HG03439 (cell line): Measurements from ENCODE around the gene RNF182.
"Not testable (repeated sequence)": the region's sequence is repeated elsewhere in the genome, so short reads cannot be mapped to it uniquely, and the experiment has no call there.

Experiments used
- ATAC-seq: cut with Tn5 transposase; IDR thresholded peaks from one replicate; pipeline ENCODE4 v1.9.1; 2021; ENCODE audit warnings: mild to moderate bottlenecking, moderate library complexity; ENCODE audit not compliant: unreplicated experiment

RNF182 gene

DNA sequence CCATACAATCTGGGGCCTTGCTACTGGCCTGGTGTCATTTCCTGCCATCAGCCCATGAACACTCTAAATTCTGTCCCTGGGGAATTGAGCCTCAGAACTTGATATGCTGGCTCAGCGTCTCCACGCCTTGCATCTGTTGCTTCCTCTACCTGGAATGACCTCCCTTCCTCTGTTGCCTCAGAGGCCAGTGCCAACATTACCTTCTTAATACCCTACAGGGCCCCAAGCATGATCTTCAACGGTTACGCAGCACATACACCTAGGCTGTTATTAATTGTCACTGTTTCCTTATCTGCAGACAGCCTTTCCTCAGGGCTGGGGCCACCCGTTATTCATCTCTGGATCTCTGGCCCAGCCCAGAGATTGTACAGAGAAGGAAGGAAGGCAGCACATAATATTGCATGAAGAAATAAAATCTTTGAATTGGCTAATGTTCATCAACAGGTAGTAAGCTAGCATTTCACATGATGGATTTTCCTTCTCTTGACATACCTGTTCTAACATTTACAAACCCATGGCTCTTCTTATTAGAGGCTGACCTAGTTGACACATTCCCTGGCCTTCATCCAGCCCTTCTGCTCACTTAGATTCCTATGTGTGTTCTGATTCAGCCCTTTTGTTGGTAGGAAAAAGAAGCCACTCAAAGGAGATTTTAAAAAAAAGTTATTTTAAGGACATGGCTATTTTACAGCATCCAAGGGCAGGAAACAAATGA lies 8.4 kb upstream of the RNF182 start:
- no peak for ATAC-seq

GRCh38 chr6:13917141-13917540 lies 7.6 kb upstream of the RNF182 start:
- no peak for ATAC-seq

GRCh38 chr6:13918686-13919250 lies 6.0 kb upstream of the RNF182 start:
- no peak for ATAC-seq

- ATAC-seq, result no peak
Observed at GRCh38 chr6:13919861-13920260, 4.9 kb upstream of the RNF182 start.

GRCh38 chr6:13920552-13920951 lies 4.2 kb upstream of the RNF182 start:
- ATAC-seq, result no peak

DNA sequence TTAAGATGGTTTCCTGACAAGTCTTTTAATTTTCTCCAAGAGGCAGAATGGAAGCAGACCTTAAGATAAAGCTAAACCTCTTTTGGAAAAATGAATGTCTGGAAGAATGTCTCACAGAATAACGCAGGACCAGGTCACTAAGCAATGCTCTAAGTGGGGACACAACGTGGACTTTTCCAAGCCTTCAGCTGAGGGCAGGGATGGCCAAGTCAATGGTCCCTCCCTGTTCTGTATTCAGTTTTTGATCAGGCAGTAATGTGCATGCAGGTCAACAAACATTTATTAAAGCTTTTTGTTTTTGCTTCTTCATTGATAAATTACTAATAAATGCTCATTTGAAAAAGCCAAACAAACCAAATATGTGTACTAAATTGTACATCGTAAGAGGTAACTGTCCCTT lies 2.0 kb upstream of the RNF182 start:
- ATAC-seq, result no peak

DNA sequence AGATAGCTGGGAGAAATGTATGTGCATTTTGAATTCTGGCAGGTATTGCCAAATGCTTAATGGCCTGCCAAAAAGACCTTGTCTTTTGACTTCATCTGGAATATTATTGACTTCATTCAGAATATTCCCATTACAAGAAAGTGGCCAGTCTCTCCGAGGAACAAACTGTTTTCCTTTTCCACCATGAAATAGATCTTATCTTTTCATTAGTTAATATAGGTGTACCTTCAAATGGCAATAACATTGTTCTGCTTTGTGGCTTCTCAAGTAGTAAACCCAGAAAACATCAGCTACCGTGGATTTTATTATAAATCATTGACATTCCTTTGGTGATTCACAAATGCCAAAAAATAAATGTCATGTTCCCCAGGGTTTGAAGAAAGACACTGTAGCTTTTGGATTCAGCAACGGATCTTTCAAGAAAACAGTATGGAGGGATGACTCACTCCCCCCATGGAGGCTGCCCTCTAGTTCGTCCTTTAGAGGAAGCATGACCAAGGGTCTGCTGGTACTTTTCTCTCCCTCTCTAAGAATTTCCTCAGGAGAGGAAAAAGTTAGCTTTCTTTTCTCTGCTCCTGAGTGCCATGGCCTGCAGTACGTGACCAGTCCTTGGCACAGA lies 1.1 kb upstream of the RNF182 start:
- ATAC-seq, result no peak

DNA sequence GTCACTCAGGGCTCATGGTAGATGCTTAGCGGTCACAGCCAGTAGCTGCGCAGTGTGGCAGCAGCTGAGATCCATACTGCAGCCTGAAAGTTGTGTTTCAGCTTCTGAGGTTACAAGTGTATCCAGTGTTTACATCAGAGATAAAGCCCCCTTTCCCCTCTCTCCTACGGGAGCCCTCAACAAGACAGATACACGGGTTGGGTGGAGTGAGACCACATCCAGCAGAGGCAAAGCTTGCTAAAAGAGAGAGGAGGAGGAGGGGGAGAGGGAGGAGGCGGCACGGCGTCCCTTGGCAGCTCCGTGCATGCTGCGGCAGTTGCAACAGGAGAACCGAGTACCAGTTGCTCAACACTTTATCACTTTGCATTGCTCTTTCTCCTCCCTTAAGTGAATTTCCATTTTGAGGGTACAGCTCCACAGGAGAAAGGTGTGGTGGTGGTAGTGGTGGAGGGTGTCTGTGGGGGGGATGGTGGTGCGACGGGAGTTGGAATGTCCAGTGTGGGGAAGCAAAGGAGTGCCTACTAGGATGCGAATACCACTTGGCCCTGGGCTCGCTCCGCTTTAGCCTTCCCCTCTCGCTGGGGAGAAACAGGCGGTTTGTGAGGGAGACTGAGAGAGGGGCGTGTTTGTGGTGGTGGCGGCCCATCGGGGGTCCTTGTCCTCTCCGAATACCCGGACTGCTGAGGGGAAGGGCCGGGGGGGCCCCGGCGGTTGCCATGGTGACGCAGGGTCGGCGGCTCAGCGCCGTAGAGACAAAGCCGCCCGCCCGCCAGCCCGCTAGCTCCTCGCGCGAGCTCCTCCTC lies 405 bp upstream of the RNF182 start:
- ATAC-seq, result no peak

DNA sequence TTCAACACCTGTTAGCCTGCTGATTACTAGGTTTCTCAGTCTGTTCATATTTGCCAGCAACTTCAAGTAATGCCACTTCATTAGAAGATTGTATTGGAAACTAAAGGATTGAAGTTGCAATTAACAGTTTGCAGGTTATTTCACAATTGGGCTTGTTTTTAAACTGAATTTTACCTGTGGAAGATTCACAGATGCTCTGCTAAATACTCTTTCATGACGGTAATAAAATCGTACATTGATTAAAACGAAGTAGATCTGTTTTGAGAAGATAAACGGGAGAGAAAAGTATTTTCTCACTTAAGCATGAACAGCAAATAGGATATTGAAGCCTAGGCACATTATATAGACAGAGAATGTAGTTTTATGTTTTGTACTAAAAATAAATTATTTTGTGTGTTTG lies 1.6 kb downstream of the RNF182 start:
- ATAC-seq, result no peak

- no peak for ATAC-seq
Observed at GRCh38 chr6:13927203-13927602, 2.5 kb downstream of the RNF182 start.

DNA sequence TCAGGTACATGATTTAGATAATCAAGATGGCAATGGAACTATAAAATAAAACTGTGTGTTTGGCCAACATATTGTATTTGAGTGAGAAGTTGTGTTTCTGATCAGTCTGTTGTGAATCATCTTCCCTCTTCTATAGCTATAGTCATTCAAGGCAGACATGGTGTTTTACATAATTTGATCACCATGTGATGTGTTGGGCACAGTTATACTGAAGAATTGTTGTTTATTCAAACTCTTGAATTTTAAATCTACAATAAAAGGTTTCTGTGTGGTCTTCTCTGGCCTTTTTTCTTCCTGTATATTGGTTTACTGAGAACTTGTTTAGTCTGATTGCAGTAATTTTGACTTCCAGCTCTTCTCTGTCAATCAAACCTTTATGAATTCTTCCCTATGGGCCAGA lies 4.4 kb downstream of the RNF182 start:
- ATAC-seq, result no peak

- no peak for ATAC-seq
Observed at GRCh38 chr6:13931797-13932402, 7.1 kb downstream of the RNF182 start.

GRCh38 chr6:13932785-13933184 lies 8.0 kb downstream of the RNF182 start:
- no peak for ATAC-seq

DNA sequence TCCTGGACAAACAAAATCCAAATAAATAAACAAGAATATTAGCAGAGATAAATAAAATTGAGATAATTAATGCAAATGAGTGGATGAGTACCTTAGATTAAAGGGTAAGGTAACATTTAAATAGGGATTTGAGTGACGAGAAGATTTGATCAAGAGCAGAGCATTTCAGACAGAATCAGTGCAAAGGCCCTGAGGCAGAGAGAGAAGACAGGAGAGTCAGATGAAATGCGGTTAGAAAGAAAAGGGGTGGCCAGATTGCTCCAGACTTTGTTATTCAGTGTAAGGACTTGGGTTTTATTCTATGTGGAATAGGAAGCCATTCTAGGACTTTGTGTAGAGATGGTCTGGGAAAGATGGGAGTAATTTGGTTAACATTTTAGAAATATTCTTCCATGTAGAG lies 10.0 kb downstream of the RNF182 start:
- no peak for ATAC-seq

GRCh38 chr6:13935190-13935880 lies 10.6 kb downstream of the RNF182 start:
- ATAC-seq, result no peak

DNA sequence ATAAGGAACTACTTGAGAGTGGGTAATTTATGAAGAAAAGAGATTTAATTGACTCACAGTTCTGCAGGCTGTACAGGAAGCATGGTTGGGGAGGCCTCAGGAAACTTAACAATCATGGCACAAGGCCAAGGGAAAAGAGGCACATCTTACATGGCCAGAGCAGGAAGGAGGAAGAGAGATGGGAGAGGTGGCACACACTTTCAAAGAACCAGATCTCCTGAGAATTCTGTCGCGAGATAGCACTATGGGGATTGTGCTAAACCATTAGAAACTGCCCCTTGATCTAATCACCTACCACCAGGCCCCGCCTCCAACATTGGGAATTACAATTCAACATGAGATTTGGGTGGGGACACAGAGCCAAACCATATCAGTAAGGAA lies 11.1 kb downstream of the RNF182 start:
- not testable (repeated sequence) for ATAC-seq

- no peak for ATAC-seq
Observed at GRCh38 chr6:13941902-13942301, 17.1 kb downstream of the RNF182 start.

DNA sequence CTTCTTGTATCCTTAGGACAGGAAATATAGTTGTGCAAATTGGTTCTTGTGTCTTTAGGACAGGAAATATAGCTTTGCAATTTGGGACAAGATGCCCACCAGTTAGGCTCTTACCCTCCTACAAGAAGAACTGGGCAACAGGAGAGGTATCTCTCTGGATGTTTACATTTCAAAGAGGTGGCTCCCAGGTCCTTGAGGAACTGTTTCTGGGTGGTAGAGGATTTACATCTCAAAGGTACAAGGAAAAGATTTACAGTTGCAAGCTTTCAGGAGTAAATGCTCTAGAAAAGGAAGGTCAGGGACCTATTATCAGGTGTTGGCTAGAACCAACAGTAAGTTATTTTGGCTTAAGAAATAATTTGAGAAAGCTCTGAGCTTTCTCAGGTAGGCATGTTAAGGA lies 19.2 kb downstream of the RNF182 start:
- no peak for ATAC-seq

DNA sequence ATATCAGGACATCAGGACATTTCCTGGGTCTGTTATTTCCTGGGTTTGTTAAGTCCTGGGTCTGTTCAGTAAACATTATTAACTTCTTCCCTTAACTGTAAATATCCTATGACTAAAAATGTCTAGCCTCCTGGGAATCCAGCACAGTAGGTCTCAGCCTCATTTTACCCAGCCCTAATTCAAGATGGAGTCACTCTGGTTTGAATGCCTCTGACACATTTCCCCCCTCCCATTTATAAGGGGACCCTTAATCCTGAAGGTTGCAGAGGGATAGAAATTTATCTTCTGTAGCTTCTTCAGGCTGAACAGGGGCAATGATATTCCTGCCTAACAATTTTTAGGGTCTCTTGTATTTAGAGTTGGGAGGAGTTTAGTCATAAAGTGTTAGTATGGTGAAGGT lies 21.8 kb downstream of the RNF182 start:
- ATAC-seq, result no peak

DNA sequence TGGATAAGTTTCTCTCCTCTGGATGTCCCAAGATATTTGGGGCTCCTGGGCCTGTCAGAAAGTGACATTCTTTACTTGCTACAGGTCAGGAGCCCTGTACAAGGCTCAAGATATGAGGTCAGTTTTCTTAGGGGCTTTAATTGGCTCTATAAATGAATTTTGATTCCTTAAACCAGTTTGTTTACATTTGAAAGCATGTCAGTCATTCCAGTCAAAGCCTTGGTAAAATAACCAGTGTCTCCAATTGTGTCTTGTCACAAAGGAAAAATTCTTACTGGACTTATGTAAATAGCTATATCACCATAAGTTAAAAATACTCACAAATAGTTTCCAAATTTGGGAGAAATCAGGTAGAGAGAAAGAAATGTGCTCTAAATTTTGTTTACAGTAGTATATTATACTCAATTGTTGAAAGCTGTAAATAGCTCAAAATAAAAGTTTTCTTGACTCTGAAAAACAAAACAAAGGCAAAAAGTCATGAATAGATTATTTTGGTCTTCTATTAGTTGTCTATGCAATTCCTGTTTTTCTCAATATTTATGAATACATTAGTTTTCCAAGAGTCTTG lies 22.9 kb downstream of the RNF182 start:
- ATAC-seq, result no peak
